GM23338 (cell line): ENCODE data around the gene PLXND1. TPM values are rescaled to one million over a fixed set of nuclear protein-coding genes. Genes with fewer than 3 reads are reported as not detected.

Experiments used
- ATAC-seq: fragments of 200-7000 bp; cut with Tn5 transposase; 3 replicates; pipeline ENCODE4 v1.9.1; 2020
- DNase-seq: peaks from one replicate; pipeline ENCODE4 v3.0.0-alpha.2; 2015; ENCODE audit warnings: low spot score
- H2AFZ ChIP-seq: fragments of 200-600 bp; sonication (generic); 2 replicates; pipeline ENCODE4 v1.8.0; 2016; ENCODE audit warnings: antibody characterized with exemption, mild to moderate bottlenecking, moderate library complexity
- H3F3A ChIP-seq: fragments of 200-600 bp; sonication (generic); replicated peaks from 2 replicates; pipeline ENCODE4 v1.8.0; 2017; ENCODE audit warnings: antibody characterized with exemption, mixed run types, low read depth
- H3K27ac ChIP-seq: fragments of 200-600 bp; sonication (generic); 2 replicates; pipeline ENCODE4 v1.6.1; 2016; ENCODE audit warnings: low read depth
- H3K27me3 ChIP-seq: fragments of 200-600 bp; sonication (generic); 2 replicates; pipeline ENCODE4 v1.8.0; 2016; ENCODE audit warnings: mild to moderate bottlenecking, mixed run types, moderate library complexity; ENCODE audit not compliant: insufficient read depth
- H3K36me3 ChIP-seq: fragments of 200-600 bp; sonication (generic); 2 replicates; pipeline ENCODE4 v1.8.0; 2016; ENCODE audit warnings: mild to moderate bottlenecking; ENCODE audit not compliant: insufficient read depth
- H3K4me1 ChIP-seq: fragments of 200-600 bp; sonication (generic); 2 replicates; pipeline ENCODE4 v1.8.0; 2016; ENCODE audit warnings: mild to moderate bottlenecking, moderate library complexity; ENCODE audit not compliant: insufficient read depth
- H3K4me2 ChIP-seq: fragments of 200-600 bp; sonication (generic); 2 replicates; pipeline ENCODE4 v1.7.1; 2017; ENCODE audit warnings: mixed run types
- H3K4me3 ChIP-seq: fragments of 200-600 bp; sonication (generic); 2 replicates; pipeline ENCODE4 v1.6.1; 2016; ENCODE audit warnings: mixed run types
- H3K79me2 ChIP-seq: fragments of 200-600 bp; sonication (generic); replicated peaks from 2 replicates; pipeline ENCODE4 v1.8.0; 2017; ENCODE audit warnings: mild to moderate bottlenecking; ENCODE audit not compliant: insufficient read depth
- H3K9me2 ChIP-seq: fragments of 200-600 bp; sonication (generic); 2 replicates; pipeline ENCODE4 v1.8.0; 2017; ENCODE audit not compliant: insufficient read depth
- H4K20me1 ChIP-seq: fragments of 200-600 bp; sonication (generic); replicated peaks from 2 replicates; pipeline ENCODE4 v1.8.0; 2017; ENCODE audit warnings: mild to moderate bottlenecking; ENCODE audit not compliant: insufficient read depth
- H3K27ac Mint-ChIP-seq: 2 replicates; pipeline ENCODE4 v1.8.0; 2020; ENCODE audit warnings: inconsistent platforms, mild to moderate bottlenecking, moderate library complexity, mixed read lengths
- H3K27me3 Mint-ChIP-seq: 3 replicates; pipeline ENCODE4 v1.8.0; 2022; ENCODE audit warnings: low read depth, mild to moderate bottlenecking, moderate library complexity, mixed read lengths, inconsistent platforms; ENCODE audit not compliant: insufficient read depth, poor library complexity
- H3K36me3 Mint-ChIP-seq: 3 replicates; pipeline ENCODE4 v1.8.0; 2021; ENCODE audit warnings: low read depth, mild to moderate bottlenecking, inconsistent platforms, moderate library complexity, mixed read lengths
- H3K4me1 Mint-ChIP-seq: 3 replicates; pipeline ENCODE4 v1.8.0; 2020; ENCODE audit warnings: mild to moderate bottlenecking, inconsistent platforms, mixed read lengths
- H3K4me3 Mint-ChIP-seq: 3 replicates; pipeline ENCODE4 v1.8.0; 2021; ENCODE audit warnings: moderate library complexity, mild to moderate bottlenecking, inconsistent platforms, mixed read lengths
- H3K9me3 Mint-ChIP-seq: 3 replicates; pipeline ENCODE4 v1.8.0; 2020; ENCODE audit warnings: moderate library complexity, mild to moderate bottlenecking, inconsistent platforms, mixed read lengths
- POLR2AphosphoS5 ChIP-seq: IDR thresholded peaks from 2 replicates; pipeline ENCODE4 v1.6.1; 2016; ENCODE audit warnings: antibody characterized with exemption, low read depth
- ZNF114 ChIP-seq: fragments of 250-450 bp; sonication (Bioruptor Pico); IDR thresholded peaks from 2 replicates; pipeline ENCODE4 v1.5.0; 2020; ENCODE audit warnings: mild to moderate bottlenecking, moderate library complexity
- polyA plus RNA-seq: library from polyadenylated mRNA; unstranded; fragments of >200 nt; fragmentation: Nextera tagmentation; extraction: Ambion mirVana; gene quantifications from 2 replicates; pipeline ENCODE4 v1.2.1, GENCODE V29; 2016
- total RNA-seq: library from RNA; depleted of rRNA; stranded (reverse); fragments of >200 nt; shearing (Covaris generic); gene quantifications from 2 replicates; pipeline ENCODE4 v1.2.3, GENCODE V29; 2014
- TF ChIP-seq, protein P1 (sequence below): fragments of 250-450 bp; sonication (Bioruptor Pico); IDR thresholded peaks from 2 replicates; pipeline ENCODE4 v1.5.0; 2020; ENCODE audit warnings: mild to moderate bottlenecking, moderate library complexity
- TF ChIP-seq, protein P2 (sequence below), 2 experiments: fragments of 200-600 bp in 1 of 2; sonication (generic) in 1 of 2; conservative IDR thresholded peaks; 2 replicates each; pipeline versions ENCODE4 v1.5.1 to v1.6.1; 2016 to 2017; ENCODE audit warnings: antibody characterized with exemption in 2 of 2, low read depth in 2 of 2, mild to moderate bottlenecking in 2 of 2, moderate library complexity in 1 of 2
- TF ChIP-seq, protein P3 (sequence below): IDR thresholded peaks from one replicate; pipeline ENCODE4 v1.6.1; 2018; ENCODE audit warnings: antibody characterized with exemption; ENCODE audit not compliant: unreplicated experiment

Gene PLXND1
- total and polyA plus RNA-seq, 2 experiments from 2014 or later: 13.3 to 60.4 TPM

DNA sequence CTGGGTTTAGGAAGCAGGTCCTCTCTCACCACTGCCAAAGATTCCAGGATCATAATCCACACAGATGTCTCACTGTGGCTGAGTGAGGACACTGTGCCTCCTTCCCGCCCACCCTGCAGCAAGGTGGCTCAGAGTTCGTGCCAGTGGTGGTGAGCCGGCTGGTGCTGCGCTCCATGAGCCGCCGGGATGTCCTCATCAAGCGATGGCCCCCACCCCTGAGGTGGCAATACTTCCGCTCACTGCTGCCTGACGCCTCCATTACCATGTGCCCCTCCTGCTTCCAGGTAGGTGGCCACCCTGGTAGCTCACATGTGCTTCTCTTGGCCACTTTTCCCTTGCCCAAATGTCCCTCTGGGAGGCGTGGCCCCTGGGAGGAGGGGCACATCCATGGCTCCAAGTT, 87.0 kb downstream of the PLXND1 start (continued):
- TF ChIP-seq, protein P1, sequence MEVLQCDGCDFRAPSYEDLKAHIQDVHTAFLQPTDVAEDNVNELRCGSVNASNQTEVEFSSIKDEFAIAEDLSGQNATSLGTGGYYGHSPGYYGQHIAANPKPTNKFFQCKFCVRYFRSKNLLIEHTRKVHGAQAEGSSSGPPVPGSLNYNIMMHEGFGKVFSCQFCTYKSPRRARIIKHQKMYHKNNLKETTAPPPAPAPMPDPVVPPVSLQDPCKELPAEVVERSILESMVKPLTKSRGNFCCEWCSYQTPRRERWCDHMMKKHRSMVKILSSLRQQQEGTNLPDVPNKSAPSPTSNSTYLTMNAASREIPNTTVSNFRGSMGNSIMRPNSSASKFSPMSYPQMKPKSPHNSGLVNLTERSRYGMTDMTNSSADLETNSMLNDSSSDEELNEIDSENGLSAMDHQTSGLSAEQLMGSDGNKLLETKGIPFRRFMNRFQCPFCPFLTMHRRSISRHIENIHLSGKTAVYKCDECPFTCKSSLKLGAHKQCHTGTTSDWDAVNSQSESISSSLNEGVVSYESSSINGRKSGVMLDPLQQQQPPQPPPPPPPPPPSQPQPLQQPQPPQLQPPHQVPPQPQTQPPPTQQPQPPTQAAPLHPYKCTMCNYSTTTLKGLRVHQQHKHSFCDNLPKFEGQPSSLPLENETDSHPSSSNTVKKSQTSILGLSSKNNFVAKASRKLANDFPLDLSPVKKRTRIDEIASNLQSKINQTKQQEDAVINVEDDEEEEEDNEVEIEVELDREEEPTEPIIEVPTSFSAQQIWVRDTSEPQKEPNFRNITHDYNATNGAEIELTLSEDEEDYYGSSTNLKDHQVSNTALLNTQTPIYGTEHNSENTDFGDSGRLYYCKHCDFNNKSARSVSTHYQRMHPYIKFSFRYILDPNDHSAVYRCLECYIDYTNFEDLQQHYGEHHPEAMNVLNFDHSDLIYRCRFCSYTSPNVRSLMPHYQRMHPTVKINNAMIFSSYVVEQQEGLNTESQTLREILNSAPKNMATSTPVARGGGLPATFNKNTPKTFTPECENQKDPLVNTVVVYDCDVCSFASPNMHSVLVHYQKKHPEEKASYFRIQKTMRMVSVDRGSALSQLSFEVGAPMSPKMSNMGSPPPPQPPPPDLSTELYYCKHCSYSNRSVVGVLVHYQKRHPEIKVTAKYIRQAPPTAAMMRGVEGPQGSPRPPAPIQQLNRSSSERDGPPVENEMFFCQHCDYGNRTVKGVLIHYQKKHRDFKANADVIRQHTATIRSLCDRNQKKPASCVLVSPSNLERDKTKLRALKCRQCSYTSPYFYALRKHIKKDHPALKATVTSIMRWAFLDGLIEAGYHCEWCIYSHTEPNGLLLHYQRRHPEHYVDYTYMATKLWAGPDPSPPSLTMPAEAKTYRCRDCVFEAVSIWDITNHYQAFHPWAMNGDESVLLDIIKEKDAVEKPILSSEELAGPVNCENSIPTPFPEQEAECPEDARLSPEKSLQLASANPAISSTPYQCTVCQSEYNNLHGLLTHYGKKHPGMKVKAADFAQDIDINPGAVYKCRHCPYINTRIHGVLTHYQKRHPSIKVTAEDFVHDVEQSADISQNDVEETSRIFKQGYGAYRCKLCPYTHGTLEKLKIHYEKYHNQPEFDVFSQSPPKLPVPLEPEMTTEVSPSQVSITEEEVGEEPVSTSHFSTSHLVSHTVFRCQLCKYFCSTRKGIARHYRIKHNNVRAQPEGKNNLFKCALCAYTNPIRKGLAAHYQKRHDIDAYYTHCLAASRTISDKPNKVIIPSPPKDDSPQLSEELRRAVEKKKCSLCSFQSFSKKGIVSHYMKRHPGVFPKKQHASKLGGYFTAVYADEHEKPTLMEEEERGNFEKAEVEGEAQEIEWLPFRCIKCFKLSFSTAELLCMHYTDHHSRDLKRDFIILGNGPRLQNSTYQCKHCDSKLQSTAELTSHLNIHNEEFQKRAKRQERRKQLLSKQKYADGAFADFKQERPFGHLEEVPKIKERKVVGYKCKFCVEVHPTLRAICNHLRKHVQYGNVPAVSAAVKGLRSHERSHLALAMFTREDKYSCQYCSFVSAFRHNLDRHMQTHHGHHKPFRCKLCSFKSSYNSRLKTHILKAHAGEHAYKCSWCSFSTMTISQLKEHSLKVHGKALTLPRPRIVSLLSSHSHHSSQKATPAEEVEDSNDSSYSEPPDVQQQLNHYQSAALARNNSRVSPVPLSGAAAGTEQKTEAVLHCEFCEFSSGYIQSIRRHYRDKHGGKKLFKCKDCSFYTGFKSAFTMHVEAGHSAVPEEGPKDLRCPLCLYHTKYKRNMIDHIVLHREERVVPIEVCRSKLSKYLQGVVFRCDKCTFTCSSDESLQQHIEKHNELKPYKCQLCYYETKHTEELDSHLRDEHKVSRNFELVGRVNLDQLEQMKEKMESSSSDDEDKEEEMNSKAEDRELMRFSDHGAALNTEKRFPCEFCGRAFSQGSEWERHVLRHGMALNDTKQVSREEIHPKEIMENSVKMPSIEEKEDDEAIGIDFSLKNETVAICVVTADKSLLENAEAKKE: no peak
- TF ChIP-seq, protein P2, sequence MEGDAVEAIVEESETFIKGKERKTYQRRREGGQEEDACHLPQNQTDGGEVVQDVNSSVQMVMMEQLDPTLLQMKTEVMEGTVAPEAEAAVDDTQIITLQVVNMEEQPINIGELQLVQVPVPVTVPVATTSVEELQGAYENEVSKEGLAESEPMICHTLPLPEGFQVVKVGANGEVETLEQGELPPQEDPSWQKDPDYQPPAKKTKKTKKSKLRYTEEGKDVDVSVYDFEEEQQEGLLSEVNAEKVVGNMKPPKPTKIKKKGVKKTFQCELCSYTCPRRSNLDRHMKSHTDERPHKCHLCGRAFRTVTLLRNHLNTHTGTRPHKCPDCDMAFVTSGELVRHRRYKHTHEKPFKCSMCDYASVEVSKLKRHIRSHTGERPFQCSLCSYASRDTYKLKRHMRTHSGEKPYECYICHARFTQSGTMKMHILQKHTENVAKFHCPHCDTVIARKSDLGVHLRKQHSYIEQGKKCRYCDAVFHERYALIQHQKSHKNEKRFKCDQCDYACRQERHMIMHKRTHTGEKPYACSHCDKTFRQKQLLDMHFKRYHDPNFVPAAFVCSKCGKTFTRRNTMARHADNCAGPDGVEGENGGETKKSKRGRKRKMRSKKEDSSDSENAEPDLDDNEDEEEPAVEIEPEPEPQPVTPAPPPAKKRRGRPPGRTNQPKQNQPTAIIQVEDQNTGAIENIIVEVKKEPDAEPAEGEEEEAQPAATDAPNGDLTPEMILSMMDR (conservative IDR thresholded peaks at IDR 0.05; ENCODE audit: low read depth in 2 of 2): no peak
- no peak for TF ChIP-seq POLR2AphosphoS5
- no peak for TF ChIP-seq ZNF114

DNA sequence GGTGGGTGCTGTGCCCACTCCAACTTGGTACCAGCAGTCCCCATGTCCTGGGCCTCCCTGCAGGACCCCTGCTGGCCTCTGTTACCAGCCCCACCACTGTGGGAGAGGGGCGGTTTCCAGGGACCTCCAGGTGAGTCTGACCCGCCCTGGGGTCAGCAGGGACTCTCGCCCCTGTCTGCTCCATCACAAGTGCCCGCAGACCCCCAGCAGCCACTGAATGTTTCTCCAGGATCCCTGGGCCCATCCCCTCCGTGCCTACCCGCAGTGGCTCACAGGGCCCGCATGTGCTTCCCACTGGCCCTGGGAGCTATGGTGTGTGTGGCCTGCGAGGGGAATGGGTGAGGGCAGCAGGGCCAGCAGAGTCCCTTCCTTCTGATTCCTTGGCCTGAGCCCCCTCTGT, 87.9 kb downstream of the PLXND1 start:
- no peaks in the 10 kb centered on the region for H3F3A ChIP-seq
- Mint-ChIP-seq H3K4me3 (no peak overlapping the region), H3K9me3 (no peaks in the 10 kb centered on the region; the same call in 2 of the 3 replicates), H3K4me1 (peaks cover 9% of the 10 kb centered on the region), H3K27ac (no peak overlapping the region), H3K36me3 (peaks cover 15% of the 10 kb centered on the region), H3K27me3 (peaks cover 11% of the 10 kb centered on the region)
- no peaks in the 10 kb centered on the region for H4K20me1 ChIP-seq
- no peaks in the 10 kb centered on the region for H3K79me2 ChIP-seq
- no peak overlapping the region for H3K27ac ChIP-seq
- H3K9me2 ChIP-seq: no peaks in the 10 kb centered on the region
- DNase-seq: no peak
- no peak for ATAC-seq
- H3K36me3 ChIP-seq: no peaks in the 10 kb centered on the region
- no peak overlapping the region for H2AFZ ChIP-seq
- H3K4me3 ChIP-seq: no peak overlapping the region
- no peaks in the 10 kb centered on the region for H3K4me1 ChIP-seq
- H3K27me3 ChIP-seq: no peaks in the 10 kb centered on the region
- H3K4me2 ChIP-seq: no peak overlapping the region
- TF ChIP-seq, protein P3, sequence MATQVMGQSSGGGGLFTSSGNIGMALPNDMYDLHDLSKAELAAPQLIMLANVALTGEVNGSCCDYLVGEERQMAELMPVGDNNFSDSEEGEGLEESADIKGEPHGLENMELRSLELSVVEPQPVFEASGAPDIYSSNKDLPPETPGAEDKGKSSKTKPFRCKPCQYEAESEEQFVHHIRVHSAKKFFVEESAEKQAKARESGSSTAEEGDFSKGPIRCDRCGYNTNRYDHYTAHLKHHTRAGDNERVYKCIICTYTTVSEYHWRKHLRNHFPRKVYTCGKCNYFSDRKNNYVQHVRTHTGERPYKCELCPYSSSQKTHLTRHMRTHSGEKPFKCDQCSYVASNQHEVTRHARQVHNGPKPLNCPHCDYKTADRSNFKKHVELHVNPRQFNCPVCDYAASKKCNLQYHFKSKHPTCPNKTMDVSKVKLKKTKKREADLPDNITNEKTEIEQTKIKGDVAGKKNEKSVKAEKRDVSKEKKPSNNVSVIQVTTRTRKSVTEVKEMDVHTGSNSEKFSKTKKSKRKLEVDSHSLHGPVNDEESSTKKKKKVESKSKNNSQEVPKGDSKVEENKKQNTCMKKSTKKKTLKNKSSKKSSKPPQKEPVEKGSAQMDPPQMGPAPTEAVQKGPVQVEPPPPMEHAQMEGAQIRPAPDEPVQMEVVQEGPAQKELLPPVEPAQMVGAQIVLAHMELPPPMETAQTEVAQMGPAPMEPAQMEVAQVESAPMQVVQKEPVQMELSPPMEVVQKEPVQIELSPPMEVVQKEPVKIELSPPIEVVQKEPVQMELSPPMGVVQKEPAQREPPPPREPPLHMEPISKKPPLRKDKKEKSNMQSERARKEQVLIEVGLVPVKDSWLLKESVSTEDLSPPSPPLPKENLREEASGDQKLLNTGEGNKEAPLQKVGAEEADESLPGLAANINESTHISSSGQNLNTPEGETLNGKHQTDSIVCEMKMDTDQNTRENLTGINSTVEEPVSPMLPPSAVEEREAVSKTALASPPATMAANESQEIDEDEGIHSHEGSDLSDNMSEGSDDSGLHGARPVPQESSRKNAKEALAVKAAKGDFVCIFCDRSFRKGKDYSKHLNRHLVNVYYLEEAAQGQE: no peak
